RKO (cell line): ENCODE measurements around the gene PFN4.
A peak's percentile ranks its signal among the peaks of the same experiment; 100 is the strongest.
"Not testable (repeated sequence)": the region's sequence is repeated elsewhere in the genome, so short reads cannot be mapped to it uniquely, and the experiment has no call there.

Experiments
- DNase-seq: peaks from one replicate; pipeline ENCODE4 v3.0.0-alpha.2; 2016; ENCODE audit warnings: low spot score

Gene PFN4

GRCh38 chr2:24111407-24111901 is 11.7 kb downstream of the PFN4 start:
- DNase-seq, result no peak

- DNase-seq, result no peak
Measured at GRCh38 chr2:24110660-24111303, 12.4 kb downstream of the PFN4 start.

- not testable (repeated sequence) for DNase-seq
Measured at GRCh38 chr2:24109431-24109830, 13.7 kb downstream of the PFN4 start.

- no peak for DNase-seq
Measured at GRCh38 chr2:24107336-24107735, 15.8 kb downstream of the PFN4 start.

- DNase-seq, result no peak
Measured at GRCh38 chr2:24106786-24107185, 16.3 kb downstream of the PFN4 start.

GRCh38 chr2:24105816-24106215 is 17.3 kb downstream of the PFN4 start:
- DNase-seq, result no peak

GRCh38 chr2:24104906-24105305 is 18.2 kb downstream of the PFN4 start:
- DNase-seq, result no peak

- DNase-seq, result no peak
Measured at GRCh38 chr2:24104110-24104650, 19.0 kb downstream of the PFN4 start.

- no peak for DNase-seq
Measured at GRCh38 chr2:24102677-24103076, 20.5 kb downstream of the PFN4 start.

- no peak for DNase-seq
Measured at GRCh38 chr2:24101992-24102391, 21.1 kb downstream of the PFN4 start.

GRCh38 chr2:24100732-24101131 is 22.4 kb downstream of the PFN4 start:
- DNase-seq, result not testable (repeated sequence)

- DNase-seq, result not testable (repeated sequence)
Measured at GRCh38 chr2:24095171-24095677, 27.9 kb downstream of the PFN4 start.

- not testable (repeated sequence) for DNase-seq
Measured at GRCh38 chr2:24093270-24093669, 29.9 kb downstream of the PFN4 start.

- no peak for DNase-seq
Measured at GRCh38 chr2:24088821-24089359, 34.2 kb downstream of the PFN4 start.

- DNase-seq, result no peak
Measured at GRCh38 chr2:24087032-24087431, 36.1 kb downstream of the PFN4 start.

GRCh38 chr2:24086241-24086640 is 36.9 kb downstream of the PFN4 start:
- no peak for DNase-seq

- DNase-seq, result no peak
Measured at GRCh38 chr2:24085200-24085489, 38.0 kb downstream of the PFN4 start.

GRCh38 chr2:24084386-24085199 is 38.5 kb downstream of the PFN4 start, which contains the start of gene TP53I3:
TP53I3 (minus strand) TSS chr2:24084834; CDS start chr2:24084326, 508 bp downstream.
- DNase-seq, result peak; percentile 91

- peak; percentile 90 for DNase-seq
Measured at GRCh38 chr2:24083567-24084385, 39.4 kb downstream of the PFN4 start.

GRCh38 chr2:24082787-24083566 is 40.2 kb downstream of the PFN4 start:
- DNase-seq, result no peak

- DNase-seq, result no peak
Measured at GRCh38 chr2:24080701-24081100, 42.4 kb downstream of the PFN4 start.
